GM12878 (cell line): ENCODE measurements around the gene COL4A1. TPM values are rescaled to one million over a fixed set of nuclear protein-coding genes. Genes with fewer than 3 reads are reported as not detected.

Experiments used
- ATAC-seq: fragments of 200-7000 bp; cut with Tn5 transposase; 3 replicates; pipeline ENCODE4 v1.9.1; 2020; ENCODE audit warnings: mild to moderate bottlenecking, moderate library complexity
- BruUV-seq: library from RNA; stranded (reverse); fragments of 400-500 nt; replicated peaks from 2 replicates; lab custom pipeline; 2021; lab: Mats Ljungman, UMichigan
- CTCF ChIA-PET: fragments of 300-600 bp; sonication (Branson Sonifier 250); formaldehyde crosslinking; extraction: SDS; loops from one replicate; lab custom pipeline; 2021; ENCODE audit warnings: inconsistent platforms; lab: Yijun Ruan, JAX
- POLR2A ChIA-PET: fragments of 350-600 bp; formaldehyde crosslinking; extraction: SDS; loops from one replicate; lab custom pipeline; 2021; ENCODE audit warnings: inconsistent platforms; lab: Charles Lee
- RAD21 ChIA-PET: fragments of 300-600 bp; sonication (Branson Sonifier 250); formaldehyde crosslinking; loops from one replicate; lab custom pipeline; 2023; ENCODE audit warnings: antibody characterized with exemption; ENCODE audit not compliant: unreplicated experiment; lab: Charles Lee
- SMC1A ChIA-PET: fragments of 300-600 bp; sonication (Branson Sonifier 250); formaldehyde crosslinking; loops from one replicate; lab custom pipeline; 2023; ENCODE audit not compliant: unreplicated experiment, uncharacterized antibody; lab: Charles Lee
- DNase-seq: peaks from one replicate; pipeline ENCODE4 v3.0.0-alpha.2; 2011; ENCODE audit warnings: low read depth, low spot score
- FAIRE-seq: peaks from 3 replicates; lab custom pipeline; 2011; peaks lifted over from hg19 to GRCh38; lab: Jason Lieb, UNC
- H2AFZ ChIP-seq: 2 replicates; pipeline ENCODE4 v1.6.0; 2011; ENCODE audit warnings: low read depth, low read length, control low read depth; ENCODE audit not compliant: control insufficient read depth
- H3K27ac ChIP-seq: 2 replicates; pipeline ENCODE4 v1.5.1; 2011; ENCODE audit warnings: control low read depth; ENCODE audit not compliant: control insufficient read depth, insufficient read depth
- H3K27me3 ChIP-seq, 2 experiments: replicated peaks in 1 of 2; 2 replicates each; pipeline versions ENCODE4 v1.6.0 to v1.6.1; 2011; ENCODE audit warnings: low read length in 1 of 2; ENCODE audit not compliant: control insufficient read depth in 2 of 2, insufficient read depth in 2 of 2
- H3K36me3 ChIP-seq, 2 experiments: 2 replicates each; pipeline ENCODE4 v1.5.1; 2011; ENCODE audit warnings: low read length in 1 of 2; ENCODE audit not compliant: control insufficient read depth in 2 of 2, insufficient read depth in 2 of 2
- H3K4me1 ChIP-seq: 2 replicates; pipeline ENCODE4 v1.6.1; 2011; ENCODE audit warnings: mild to moderate bottlenecking, low read length, moderate library complexity, mixed read lengths; ENCODE audit not compliant: control insufficient read depth, insufficient read depth
- H3K4me2 ChIP-seq: 2 replicates; pipeline ENCODE4 v1.6.0; 2011; ENCODE audit warnings: control low read depth; ENCODE audit not compliant: control insufficient read depth, insufficient read depth
- H3K4me3 ChIP-seq: fragments of 200-600 bp; sonication (generic); 2 replicates; pipeline ENCODE4 v1.5.1; 2016
- H3K79me2 ChIP-seq: 2 replicates; pipeline ENCODE4 v1.6.0; 2011; ENCODE audit warnings: low read length; ENCODE audit not compliant: control insufficient read depth, insufficient read depth
- H3K9ac ChIP-seq: 2 replicates; pipeline ENCODE4 v1.8.0; 2011; ENCODE audit warnings: low read length, control low read depth, mixed read lengths; ENCODE audit not compliant: control insufficient read depth, insufficient read depth
- H3K9me3 ChIP-seq: replicated peaks from 3 replicates; pipeline ENCODE4 v1.5.1; 2011; ENCODE audit warnings: mild to moderate bottlenecking, low read length; ENCODE audit not compliant: control insufficient read depth, insufficient read depth
- H4K20me1 ChIP-seq: 2 replicates; pipeline ENCODE4 v1.6.0; 2011; ENCODE audit not compliant: control insufficient read depth, insufficient read depth
- BACH1 ChIP-seq: fragments of 450-650 bp; IDR thresholded peaks from 2 replicates; pipeline ENCODE4 v1.6.1; 2017; ENCODE audit warnings: mild to moderate bottlenecking, borderline replicate concordance
- RB1 ChIP-seq: fragments of 450-650 bp; formaldehyde crosslinking; IDR thresholded peaks from 2 replicates; pipeline ENCODE4 v1.6.1; 2017; ENCODE audit warnings: mild to moderate bottlenecking, borderline replicate concordance
- RFX5 ChIP-seq: IDR thresholded peaks from 2 replicates; pipeline ENCODE4 v1.6.1; 2011; ENCODE audit warnings: low read depth, low read length, improper control_type of control experiment
- SIX5 ChIP-seq: IDR thresholded peaks from 2 replicates; pipeline ENCODE4 v1.6.1; 2011; ENCODE audit warnings: mild to moderate bottlenecking, low read depth, low read length, moderate library complexity; ENCODE audit not compliant: severe bottlenecking
- WGBS: methylation state at CpG from one replicate; pipeline ENCODE4 v1.1.6; 2016; ENCODE audit warnings: low lambda C conversion rate; ENCODE audit not compliant: insufficient replicate concordance, insufficient coverage; ENCODE audit errors: missing lambda C conversion rate; 5-methylcytosine and 5-hydroxymethylcytosine counted together
- in situ Hi-C: fragments of 300-500 bp; cut with MboI; formaldehyde crosslinking; loops from 9 replicates; pipeline ENCODE4 v1.14.3; 2018; ENCODE audit warnings: mixed read lengths
- intact Hi-C: fragments of 100-400 bp; cut with micrococcal nuclease; formaldehyde crosslinking; loops from one replicate; pipeline ENCODE4 v1.14.2; 2022; ENCODE audit not compliant: unreplicated experiment
- polyA plus RNA-seq, 11 experiments: library from polyadenylated mRNA; depleted of rRNA in 4 of 11; unstranded in 6 of 11; stranded (reverse) in 5 of 11; fragments of >200 nt; fragmentation: Nextera tagmentation in 4 of 11; fragmentation: Illumina TruSeq in 1 of 11; extraction: Ambion mirVana in 4 of 11; extraction: Trizol in 1 of 11; gene quantifications; 1 replicate in 1 of 11; 2 replicates in 10 of 11; pipeline versions ENCODE4 v1.2.1 to v1.2.3, GENCODE V29; 2011 to 2016; ENCODE audit warnings: inconsistent platforms in 2 of 11, missing spikeins in 2 of 11, low read depth in 1 of 11
- total RNA-seq, 4 experiments: library from RNA; depleted of rRNA in 3 of 4; stranded (reverse); fragments of >200 nt in 3 of 4; fragmentation: Illumina TruSeq in 1 of 4; extraction: Trizol in 1 of 4; gene quantifications; 2 replicates each; pipeline versions ENCODE4 v1.2.1 to v1.2.3, GENCODE V29; 2013 to 2021
- TF ChIP-seq, protein P1 (sequence below): IDR thresholded peaks from 2 replicates; pipeline ENCODE4 v1.6.1; 2012; ENCODE audit warnings: low read depth, low read length, improper control_type of control experiment
- TF ChIP-seq, protein P2 (sequence below): fragments of 450-650 bp; conservative IDR thresholded peaks from 2 replicates; pipeline ENCODE4 v1.6.1; 2017; ENCODE audit warnings: mild to moderate bottlenecking, moderate library complexity
- TF ChIP-seq, protein P3 (sequence below): fragments of 450-650 bp; IDR thresholded peaks from 2 replicates; pipeline ENCODE4 v1.6.1; 2016; ENCODE audit warnings: mild to moderate bottlenecking, moderate library complexity, borderline replicate concordance
- TF ChIP-seq, protein P4 (sequence below): fragments of 450-650 bp; formaldehyde crosslinking; IDR thresholded peaks from 2 replicates; pipeline ENCODE4 v1.5.0; 2022; ENCODE audit warnings: mild to moderate bottlenecking, missing genetic modification characterization

COL4A1 gene
- total and polyA plus RNA-seq, 10 of the 15 experiments (the other 5 are each of a cell fraction or from before 2014, with no cell fraction given), result 0.07 to 0.31 (median 0.13) TPM; not detected in 6

DNA sequence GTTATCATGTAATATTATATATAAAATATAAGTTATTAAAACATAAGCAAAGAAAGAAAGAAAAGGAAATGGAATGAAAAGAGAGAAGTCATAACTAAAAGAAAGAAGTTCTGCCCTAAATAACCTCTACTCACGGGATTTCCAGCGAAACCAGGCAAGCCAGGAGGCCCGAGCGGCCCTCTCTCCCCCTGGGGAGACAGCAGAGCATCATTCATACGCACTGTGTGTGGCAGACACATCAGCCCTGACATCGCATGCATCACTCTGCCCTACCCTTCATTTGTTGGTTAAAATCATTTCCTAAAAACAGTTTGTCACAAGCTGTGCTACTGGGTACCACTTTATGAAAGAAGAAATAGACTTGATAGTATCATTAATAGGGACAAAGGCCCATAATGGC lies 95.2 kb downstream of the COL4A1 start:
- BruUV-seq, result no TSS peak
- no peak overlapping the region for H3K27ac ChIP-seq
- H3K4me3 ChIP-seq, result no peak overlapping the region
- CTCF ChIA-PET, result no interaction called here
- H3K79me2 ChIP-seq, result no peaks in the 10 kb centered on the region
- TF ChIP-seq RB1 (no peak), SIX5 (no peak), RFX5 (no peak), BACH1 (no peak)
- TF ChIP-seq, protein P1, sequence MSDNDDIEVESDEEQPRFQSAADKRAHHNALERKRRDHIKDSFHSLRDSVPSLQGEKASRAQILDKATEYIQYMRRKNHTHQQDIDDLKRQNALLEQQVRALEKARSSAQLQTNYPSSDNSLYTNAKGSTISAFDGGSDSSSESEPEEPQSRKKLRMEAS, result no peak
- TF ChIP-seq, protein P2, sequence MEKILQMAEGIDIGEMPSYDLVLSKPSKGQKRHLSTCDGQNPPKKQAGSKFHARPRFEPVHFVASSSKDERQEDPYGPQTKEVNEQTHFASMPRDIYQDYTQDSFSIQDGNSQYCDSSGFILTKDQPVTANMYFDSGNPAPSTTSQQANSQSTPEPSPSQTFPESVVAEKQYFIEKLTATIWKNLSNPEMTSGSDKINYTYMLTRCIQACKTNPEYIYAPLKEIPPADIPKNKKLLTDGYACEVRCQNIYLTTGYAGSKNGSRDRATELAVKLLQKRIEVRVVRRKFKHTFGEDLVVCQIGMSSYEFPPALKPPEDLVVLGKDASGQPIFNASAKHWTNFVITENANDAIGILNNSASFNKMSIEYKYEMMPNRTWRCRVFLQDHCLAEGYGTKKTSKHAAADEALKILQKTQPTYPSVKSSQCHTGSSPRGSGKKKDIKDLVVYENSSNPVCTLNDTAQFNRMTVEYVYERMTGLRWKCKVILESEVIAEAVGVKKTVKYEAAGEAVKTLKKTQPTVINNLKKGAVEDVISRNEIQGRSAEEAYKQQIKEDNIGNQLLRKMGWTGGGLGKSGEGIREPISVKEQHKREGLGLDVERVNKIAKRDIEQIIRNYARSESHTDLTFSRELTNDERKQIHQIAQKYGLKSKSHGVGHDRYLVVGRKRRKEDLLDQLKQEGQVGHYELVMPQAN, result no peak
- TF ChIP-seq, protein P3, sequence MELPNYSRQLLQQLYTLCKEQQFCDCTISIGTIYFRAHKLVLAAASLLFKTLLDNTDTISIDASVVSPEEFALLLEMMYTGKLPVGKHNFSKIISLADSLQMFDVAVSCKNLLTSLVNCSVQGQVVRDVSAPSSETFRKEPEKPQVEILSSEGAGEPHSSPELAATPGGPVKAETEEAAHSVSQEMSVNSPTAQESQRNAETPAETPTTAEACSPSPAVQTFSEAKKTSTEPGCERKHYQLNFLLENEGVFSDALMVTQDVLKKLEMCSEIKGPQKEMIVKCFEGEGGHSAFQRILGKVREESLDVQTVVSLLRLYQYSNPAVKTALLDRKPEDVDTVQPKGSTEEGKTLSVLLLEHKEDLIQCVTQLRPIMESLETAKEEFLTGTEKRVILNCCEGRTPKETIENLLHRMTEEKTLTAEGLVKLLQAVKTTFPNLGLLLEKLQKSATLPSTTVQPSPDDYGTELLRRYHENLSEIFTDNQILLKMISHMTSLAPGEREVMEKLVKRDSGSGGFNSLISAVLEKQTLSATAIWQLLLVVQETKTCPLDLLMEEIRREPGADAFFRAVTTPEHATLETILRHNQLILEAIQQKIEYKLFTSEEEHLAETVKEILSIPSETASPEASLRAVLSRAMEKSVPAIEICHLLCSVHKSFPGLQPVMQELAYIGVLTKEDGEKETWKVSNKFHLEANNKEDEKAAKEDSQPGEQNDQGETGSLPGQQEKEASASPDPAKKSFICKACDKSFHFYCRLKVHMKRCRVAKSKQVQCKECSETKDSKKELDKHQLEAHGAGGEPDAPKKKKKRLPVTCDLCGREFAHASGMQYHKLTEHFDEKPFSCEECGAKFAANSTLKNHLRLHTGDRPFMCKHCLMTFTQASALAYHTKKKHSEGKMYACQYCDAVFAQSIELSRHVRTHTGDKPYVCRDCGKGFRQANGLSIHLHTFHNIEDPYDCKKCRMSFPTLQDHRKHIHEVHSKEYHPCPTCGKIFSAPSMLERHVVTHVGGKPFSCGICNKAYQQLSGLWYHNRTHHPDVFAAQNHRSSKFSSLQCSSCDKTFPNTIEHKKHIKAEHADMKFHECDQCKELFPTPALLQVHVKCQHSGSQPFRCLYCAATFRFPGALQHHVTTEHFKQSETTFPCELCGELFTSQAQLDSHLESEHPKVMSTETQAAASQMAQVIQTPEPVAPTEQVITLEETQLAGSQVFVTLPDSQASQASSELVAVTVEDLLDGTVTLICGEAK, result no peak
- TF ChIP-seq, protein P4, sequence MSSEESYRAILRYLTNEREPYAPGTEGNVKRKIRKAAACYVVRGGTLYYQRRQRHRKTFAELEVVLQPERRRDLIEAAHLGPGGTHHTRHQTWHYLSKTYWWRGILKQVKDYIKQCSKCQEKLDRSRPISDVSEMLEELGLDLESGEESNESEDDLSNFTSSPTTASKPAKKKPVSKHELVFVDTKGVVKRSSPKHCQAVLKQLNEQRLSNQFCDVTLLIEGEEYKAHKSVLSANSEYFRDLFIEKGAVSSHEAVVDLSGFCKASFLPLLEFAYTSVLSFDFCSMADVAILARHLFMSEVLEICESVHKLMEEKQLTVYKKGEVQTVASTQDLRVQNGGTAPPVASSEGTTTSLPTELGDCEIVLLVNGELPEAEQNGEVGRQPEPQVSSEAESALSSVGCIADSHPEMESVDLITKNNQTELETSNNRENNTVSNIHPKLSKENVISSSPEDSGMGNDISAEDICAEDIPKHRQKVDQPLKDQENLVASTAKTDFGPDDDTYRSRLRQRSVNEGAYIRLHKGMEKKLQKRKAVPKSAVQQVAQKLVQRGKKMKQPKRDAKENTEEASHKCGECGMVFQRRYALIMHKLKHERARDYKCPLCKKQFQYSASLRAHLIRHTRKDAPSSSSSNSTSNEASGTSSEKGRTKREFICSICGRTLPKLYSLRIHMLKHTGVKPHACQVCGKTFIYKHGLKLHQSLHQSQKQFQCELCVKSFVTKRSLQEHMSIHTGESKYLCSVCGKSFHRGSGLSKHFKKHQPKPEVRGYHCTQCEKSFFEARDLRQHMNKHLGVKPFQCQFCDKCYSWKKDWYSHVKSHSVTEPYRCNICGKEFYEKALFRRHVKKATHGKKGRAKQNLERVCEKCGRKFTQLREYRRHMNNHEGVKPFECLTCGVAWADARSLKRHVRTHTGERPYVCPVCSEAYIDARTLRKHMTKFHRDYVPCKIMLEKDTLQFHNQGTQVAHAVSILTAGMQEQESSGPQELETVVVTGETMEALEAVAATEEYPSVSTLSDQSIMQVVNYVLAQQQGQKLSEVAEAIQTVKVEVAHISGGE (CRISPR knock-in tag), result no peak
- H4K20me1 ChIP-seq, result no peaks in the 10 kb centered on the region
- no peaks in the 10 kb centered on the region for H3K36me3 ChIP-seq
- no peak for FAIRE-seq
- H3K9me3 ChIP-seq, result no peaks in the 10 kb centered on the region
- H3K4me2 ChIP-seq, result no peak overlapping the region
- no peaks in the 10 kb centered on the region for H3K4me1 ChIP-seq
- in situ Hi-C loops (no loop called here), intact Hi-C loops (no loop called here)
- SMC1A ChIA-PET, result no interaction called here
- H2AFZ ChIP-seq, result no peak overlapping the region
- no peak overlapping the region for H3K9ac ChIP-seq
- POLR2A ChIA-PET, result no interaction called here
- no peak for DNase-seq
- H3K27me3 ChIP-seq, result peaks cover 0 to 5% of the 10 kb centered on the region in 2 experiments; a peak in 2 of 4 replicates
- RAD21 ChIA-PET, result no interaction called here
- no peak for ATAC-seq
- WGBS, result 33% methylated on average over 6 of the region's 6 CpGs
